GM18907 (cell line): ENCODE measurements around the gene CBFA2T3.
"Not testable (repeated sequence)": the region's sequence is repeated elsewhere in the genome, so short reads cannot be mapped to it uniquely, and the experiment has no call there.

Source experiments
- ATAC-seq: cut with Tn5 transposase; IDR thresholded peaks from one replicate; pipeline ENCODE4 v1.9.1; 2021; ENCODE audit warnings: mild to moderate bottlenecking, moderate library complexity; ENCODE audit not compliant: unreplicated experiment

Gene CBFA2T3

DNA sequence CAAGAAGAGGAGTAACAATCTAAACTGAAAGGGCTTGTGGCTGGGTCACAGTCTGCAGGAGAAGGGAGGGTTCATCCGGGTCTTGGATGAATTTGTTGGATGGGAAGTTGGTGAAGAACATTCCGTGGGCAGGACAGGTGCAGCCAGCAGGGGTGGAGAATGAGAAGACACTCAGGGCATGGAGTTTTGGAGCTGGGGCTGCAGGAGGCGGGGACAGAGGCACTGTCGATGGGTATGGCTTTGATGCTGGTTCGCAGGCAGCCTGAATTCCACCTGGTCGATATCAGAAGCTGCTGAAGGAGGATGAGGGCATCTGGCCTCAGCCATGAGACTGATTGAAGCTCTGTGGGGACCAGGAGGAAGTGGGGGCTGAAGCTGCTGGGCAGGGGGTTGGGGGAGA, 36.1 kb upstream of the CBFA2T3 start:
- no peak for ATAC-seq

DNA sequence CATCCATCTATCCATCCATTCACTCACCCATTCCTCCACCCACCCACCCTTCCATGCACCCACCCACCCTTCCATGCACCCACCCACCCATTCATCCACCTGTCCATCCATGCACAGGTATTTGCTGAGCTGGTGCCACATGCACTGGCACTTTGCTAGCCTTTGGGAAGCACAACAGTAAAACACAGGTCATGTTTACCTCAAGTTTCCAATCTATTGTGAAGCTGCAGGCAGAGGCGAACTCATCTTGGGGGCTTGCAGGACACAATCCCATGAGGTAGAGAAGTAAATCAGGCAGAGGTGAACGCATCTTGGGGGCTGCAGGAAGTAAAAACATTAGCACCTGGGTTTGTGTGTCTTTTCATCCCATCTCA, 35.6 kb upstream of the CBFA2T3 start:
- ATAC-seq, result no peak

DNA sequence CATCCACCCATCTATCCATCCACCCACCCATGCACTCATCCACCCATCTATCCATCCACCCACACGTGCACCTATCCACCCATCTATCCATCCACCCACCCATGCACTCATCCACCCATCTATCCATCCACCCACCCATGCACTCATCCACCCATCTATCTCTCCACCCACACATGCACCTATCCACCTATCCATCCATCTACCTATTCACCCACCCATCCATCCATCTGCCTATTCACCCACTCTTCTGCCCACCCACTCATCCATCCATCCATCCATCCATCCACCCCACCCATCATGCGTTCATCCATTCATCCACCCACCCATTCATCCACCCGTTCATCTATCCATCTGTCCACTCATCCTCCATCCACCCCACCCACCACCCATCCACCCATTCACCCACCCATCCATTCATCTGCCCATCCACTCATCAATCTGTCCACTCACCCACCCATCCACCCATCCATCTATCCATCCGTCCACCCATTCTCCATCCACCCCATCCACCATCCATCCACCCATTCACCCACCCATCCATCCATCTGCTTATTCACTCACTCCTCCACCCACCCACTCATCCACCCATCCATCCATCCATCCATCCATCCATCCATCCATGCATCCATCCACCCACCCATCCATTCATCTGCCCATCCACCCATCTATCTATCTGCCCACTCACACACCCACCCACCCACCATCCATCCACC, 35.1 kb upstream of the CBFA2T3 start:
- ATAC-seq, result no peak

DNA sequence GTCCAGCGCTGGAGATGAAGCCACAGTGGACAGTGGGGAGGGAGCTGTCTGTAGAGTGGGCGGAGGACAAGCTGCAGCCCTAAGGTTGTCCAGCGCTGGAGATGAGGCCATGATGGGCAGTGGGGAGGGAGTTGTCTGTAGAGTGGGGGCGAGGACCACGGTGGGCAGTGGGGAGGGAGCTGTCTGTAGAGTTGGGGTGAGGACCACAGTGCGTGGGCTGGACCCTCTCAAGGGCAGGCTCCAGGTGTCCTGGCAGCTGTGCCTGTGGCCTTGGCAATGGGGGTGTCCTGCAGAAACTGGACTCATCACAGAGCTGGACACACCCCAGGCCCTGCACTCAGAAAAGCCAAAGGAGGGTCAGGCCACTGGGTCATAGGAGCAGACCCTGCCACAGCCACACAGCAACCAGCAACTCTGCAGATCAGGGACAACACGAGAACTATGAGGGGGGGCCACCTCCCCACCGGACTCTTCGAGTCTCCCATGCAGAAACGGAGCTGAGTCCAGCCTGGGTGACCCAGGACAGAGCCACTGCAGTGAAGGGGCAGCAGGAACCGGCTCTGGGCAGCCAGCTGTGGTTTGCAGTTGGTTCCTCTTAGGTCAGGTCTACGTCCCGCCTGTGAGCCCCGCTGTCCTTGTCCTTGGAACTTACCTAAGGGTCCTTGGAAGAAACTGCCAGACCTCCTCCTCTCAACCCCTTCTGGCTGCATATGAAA, 33.4 kb upstream of the CBFA2T3 start:
- no peak for ATAC-seq

DNA sequence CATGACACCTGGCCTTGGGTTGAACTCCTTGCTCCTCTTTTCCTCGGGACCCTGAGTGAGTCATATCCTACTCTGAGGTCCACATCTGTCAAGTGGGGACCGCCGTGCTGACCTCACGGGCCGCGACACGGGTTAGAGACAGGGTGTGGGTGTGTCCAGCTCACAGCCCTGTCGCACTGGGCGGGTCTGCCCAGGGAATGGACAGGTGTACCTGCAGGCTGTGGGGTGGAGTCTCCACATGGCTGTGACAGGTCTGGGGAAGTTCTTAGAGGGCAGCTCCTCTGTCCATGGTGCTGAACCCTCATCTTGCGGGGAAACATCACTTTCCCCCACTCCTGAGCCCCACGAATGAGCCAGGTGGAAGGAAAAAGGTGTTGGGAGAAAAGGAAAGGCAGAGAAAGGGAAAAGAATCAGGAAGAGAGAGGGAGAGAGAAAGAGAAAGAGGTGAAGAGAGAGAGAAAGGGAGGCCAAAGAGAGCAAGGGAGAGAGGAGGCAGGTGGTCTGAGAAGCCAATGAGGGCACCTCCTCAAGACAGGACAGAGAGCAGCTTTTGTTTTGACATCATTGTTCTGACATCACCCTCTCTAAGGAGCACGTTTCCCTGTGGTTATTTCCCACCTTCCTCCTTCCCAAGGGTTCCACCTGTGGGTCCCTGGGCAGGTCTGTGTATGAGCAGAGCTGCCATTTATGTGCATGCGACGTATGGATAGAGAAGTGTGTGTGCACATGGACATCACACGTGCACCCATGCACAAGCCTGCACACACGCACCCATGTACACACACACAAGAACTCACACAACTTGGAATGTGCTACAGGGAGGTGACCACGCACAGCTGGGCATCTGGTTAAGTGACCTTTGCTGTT, 32.6 kb upstream of the CBFA2T3 start:
- no peak for ATAC-seq

DNA sequence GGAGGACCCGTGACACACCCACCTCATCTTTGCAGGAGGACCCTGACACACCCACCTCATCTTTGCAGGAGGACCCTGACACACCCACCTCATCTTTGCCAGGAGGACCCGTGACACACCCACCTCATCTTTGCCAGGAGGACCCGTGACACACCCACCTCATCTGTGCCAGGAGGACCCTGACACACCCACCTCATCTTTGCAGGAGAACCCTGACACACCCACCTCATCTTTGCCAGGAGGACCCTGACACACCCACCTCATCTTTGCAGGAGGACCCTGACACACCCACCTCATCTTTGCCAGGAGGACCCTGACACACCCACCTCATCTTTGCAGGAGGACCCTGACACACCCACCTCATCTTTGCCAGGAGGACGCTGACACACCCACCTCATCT, 31.8 kb upstream of the CBFA2T3 start:
- not testable (repeated sequence) for ATAC-seq

DNA sequence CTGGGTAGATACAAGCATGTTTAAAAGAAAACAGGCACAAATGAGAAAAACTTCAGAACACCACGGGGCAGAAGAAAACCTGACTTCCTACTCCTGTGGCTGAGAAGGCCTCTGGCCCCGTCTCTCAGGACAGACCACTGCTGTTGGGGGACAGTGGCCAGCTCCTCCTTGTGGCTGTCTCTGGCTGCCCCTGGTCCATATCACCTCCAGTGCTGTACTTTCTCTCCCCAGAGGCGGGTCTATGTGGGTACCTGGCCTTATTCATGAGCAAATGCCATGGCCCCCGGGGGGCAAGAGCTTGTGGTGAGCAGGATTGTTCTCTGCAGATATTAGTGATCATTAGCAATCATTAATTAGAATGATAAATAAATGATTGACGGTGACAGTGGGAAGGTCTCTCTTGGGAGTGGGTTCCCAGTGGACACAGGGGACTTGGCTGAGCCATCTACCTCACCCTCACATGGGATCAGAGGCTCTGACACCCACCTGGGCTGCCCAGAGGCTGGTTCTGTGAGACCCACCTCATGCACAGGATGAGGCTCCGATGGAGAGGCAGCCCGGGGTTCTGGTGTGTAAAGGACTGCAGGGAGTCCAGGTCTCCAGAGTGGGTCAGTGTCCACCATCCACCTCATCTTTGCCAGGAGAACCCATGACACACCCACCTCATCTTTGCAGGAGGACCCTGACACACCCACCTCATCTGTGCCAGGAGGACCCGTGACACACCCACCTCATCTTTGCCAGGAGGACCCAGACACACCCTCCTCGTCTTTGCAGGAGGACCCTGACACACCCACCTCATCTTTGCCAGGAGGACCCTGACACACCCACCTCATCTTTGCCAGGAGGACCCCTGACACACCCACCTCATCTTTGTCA, 30.6 kb upstream of the CBFA2T3 start:
- no peak for ATAC-seq

DNA sequence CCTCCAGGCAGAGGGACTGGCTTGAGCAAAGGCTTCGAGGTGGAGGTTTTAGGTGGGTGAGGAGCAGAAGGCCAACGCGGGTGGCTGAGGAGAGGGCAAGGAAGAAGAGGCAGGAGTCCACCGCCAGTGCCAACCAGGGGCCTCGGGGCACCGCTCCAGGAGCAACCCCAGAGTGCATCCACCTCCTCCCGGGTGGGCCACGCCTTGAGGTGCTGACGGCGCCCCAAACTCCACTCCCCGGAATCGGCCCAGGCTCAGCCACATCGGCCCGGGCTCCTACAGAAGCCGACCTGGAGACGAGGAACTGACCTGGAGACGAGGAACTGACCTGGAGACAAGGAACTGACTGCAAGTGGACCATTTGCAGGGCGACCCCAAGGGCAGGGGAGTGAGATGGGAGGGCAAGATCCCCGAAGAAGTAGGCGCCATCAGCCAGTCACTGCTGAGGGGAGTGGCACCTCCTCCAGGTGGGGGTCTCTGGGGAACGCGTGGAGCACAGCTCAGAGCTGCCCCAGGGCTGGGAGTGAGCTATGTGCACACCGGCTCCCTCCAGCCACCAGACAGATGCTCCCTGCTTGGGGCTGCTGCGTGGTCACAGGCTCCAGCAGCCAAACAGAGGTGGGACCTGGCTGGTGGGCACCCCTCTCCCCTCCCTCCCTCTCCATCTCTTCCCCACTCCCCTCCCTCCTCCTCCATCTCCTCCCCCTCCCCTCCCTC, 29.2 kb upstream of the CBFA2T3 start:
- no peak for ATAC-seq

DNA sequence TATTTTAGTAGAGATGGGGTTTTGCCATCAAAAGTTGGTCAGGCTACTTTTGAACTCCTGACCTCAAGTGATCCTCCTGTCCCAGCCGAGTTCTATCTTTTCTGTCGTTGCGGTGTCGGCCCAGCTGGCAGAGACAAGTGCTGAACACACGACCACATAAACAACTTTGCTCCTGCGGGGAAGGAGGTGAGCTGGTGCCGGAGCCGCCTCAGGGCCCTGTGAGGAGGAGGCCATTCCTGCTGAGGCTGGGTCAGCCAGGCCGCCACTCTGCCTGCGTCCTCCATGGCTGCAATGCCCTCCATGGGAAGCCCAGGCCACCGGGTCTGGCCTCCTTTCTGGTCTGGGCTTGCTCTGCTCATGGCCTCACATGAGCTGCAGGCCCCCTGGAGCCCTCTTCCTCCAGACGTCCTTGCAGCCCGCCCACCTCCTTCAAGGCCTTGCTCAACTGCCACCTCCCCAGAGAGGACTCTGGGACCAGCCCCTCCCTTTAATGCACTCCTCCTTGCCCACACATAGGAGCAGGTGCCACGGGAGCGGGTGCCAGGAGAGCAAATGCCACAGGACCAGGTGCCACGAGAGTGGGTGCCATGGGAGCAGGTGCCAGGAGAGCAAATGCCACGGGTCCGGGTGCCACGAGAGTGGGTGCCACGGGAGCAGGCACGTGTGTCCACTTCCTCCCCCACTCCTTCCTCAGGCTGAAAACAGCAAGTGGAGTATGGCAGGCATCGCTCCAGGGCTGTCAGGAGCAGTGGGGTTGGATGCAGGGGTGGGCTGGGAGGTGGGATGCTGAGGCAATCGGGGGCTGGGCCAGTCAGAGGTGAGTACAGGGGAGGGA, 28.4 kb upstream of the CBFA2T3 start:
- no peak for ATAC-seq

DNA sequence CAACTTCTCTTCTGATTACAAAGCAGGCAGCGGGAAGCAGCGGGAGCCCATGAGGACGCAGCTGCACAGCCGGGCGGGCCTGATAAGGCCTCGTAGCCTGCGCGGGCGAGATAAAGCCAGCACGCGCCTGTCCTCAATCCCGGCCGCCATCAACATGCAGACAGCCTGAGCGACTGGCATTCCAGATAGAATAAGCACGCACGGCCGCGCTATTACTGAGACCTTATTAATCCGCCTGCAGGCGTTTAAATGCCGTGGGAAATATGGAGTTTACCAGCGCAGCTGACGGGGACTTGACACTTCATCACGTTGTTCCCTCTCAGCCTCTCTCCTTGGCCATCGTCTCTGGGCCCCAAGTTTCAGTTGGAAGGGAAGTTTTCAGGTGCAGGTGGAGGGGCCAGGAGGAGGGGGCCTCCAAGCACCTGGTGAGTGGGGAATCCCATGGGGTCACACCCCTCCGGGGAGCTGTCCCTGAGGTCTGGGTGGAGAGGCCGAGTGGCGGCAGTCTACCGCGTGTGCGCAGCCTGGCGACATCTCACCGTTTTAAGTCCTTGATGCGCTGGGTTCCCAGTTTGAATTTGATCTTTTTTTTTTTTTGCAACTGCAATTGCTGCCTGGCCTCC, 27.3 kb upstream of the CBFA2T3 start:
- ATAC-seq, result no peak

DNA sequence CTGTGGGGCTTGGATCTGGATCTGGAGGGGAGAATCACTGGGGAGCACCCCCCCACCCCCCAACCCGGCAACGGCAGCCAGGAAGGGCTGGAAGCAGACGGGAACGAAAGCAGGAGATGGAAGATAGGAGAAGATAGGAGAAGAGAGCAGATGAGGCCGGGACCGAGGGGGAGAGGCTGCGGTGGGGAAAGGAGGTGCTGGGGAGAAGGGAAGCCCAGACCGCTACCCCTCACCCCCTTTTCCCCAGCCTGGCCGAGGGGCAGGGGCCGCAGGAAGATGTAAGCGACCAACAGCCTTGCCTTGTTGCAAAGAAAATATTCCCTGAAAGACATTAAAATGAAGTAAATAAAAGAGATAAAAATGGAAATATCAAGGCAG, 26.8 kb upstream of the CBFA2T3 start:
- ATAC-seq, result no peak

DNA sequence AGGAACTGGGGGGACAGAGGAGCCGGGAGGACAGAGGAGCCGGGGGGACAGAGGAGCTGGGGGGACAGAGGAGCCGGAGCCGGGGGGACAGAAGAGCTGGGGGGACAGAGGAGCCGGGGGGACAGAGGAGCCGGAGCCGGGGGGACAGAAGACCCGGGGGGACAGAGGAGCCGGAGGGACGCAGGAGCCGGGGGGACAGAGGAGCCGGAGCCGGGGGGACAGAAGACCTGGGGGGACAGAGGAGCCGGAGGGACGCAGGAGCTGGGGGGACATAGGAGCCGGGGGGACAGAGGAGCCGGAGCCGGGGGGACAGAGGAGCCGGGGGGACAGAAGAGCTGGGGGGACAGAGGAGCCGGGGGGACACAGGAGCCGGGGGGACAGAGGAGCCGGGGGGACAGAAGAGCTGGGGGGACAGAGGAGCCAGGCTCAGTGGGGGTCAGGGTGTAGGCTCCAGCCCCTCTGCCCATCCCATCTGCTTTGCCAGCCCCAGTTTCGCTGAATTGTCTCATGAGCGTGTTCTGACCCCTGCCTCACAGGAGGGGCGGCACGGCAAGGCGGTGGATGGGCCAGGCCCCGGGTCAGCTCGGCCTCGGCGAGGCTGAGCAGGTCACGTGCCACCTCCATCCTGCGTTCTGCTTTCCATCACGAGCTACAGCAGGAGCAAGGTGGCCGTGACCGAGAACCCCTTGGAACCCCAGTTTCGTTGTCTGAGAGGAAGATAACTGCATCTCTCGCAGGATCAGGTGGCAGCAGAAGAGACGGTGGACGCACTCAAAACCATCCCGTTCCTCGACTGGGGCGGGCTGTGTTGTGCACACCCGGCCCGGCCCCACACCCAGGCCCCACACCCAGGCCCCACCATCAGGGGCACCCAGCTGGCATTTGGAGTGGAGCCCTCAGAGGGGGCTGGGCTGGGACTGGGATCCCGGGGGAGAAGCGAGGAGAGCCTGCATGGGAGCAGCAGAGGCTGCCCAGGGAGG, 26.1 kb upstream of the CBFA2T3 start:
- no peak for ATAC-seq

DNA sequence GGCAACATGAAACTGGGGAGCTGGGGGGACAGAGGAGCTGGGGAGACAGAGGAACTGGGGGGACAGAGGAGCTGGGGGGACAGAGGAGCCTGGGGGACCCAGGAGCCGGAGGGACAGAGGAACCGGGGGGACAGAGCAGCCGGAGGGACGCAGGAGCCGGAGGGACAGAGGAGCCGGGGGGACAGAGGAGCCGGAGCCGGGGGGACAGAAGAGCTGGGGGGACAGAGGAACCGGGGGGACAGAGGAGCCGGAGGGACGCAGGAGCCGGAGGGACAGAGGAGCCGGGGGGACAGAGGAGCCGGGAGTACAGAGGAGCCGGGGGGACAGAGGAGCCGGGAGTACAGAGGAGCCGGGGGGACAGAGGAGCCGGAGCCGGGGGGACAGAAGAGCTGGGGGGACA, 25.1 kb upstream of the CBFA2T3 start:
- not testable (repeated sequence) for ATAC-seq

DNA sequence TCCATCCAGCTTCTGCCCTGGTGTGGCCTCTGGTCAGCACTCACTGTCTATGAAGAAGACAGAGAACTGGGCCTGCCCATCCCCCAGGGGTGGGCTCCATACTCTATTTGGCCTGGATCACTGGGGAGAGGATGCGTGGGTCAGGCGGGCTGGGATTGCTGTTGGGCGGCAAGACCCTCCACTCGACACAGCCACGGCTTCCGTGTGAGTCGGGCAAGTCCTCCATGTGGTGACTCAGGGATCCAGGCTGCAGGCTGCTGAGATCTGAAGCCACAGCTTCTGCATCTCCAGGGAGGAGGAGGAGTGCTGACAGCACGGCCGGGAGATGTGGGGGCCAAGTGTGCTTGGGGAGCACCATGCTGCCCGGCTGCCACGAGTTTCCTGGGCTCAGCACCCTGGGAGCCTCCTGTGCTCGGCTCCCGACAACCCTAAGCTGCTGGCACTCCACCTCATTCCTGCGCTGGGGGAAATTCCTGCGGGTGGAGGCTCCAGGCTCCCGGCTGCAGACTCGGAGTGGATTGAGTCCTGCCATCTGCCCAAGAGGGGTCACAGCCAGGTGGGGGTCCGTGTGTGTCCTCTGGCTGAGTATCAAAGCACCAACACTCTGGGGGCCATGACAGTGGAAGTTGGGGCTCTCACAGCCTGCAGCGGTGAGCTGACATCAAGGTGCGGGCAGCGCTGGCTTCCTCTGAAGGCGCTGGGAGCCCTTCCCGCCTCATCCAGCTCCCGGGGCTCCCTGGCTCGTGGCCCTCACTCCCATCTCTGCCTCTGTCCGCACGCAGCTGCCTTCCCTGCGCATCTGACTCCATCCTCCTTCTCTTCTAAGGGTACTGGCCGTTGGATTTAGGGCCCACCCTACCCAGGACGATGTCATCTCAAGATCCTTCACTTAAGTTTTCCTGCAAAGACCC, 24.4 kb upstream of the CBFA2T3 start:
- ATAC-seq, result no peak

DNA sequence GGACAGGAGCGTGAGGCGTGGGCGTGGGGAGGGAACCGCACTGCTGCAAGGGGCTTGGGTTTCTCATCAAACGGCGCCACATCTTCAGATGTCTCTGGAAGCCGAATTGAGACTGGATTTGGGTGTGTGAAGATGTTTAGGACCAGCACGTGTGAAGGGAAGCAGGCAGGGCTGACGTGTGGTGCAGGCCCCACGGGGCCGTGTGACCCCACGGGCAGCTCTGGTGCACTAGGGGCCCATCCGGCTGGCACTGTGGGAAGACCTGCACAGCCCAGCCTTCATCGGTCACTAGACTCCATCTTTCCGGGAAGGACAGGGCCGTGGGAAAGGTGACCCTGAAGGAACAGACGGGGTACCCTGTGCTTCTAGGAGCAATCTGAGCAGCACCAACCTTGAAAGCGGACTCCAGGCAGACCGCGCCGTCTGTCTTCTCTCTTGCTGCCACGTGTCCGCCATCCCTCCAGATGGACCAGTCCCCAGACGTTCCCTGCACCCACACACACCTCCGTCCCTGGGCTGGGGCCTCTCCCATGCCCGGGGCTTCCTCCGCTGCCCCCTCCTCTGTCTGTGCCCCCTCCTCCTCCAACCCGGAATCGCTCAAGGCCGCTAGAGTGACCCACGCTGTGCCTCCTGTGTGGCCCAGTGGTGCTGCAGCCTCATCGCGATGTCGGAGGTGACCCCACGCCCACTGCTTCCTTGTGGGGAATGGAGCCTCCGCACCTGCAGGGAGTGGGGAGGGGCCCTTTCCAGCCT, 23.4 kb upstream of the CBFA2T3 start:
- ATAC-seq, result no peak
